K562 (cell line): ENCODE results near the gene MRPL2. TPM values are rescaled to one million over a fixed set of nuclear protein-coding genes. Genes with fewer than 3 reads are reported as not detected.

ENCODE experiments used
- ATAC-seq: fragments of 200-7000 bp; cut with Tn5 transposase; 3 replicates; pipeline ENCODE4 v1.9.1; 2020; ENCODE audit warnings: moderate library complexity
- BruUV-seq: library from RNA; stranded (reverse); fragments of 400-500 nt; replicated peaks from 2 replicates; lab custom pipeline; 2021; lab: Mats Ljungman, UMichigan
- CTCF ChIA-PET: fragments of 300-600 bp; formaldehyde crosslinking; extraction: SDS; loops from one replicate; lab custom pipeline; 2021; ENCODE audit warnings: low intra/inter-chr PET ratio; lab: Yijun Ruan, JAX
- POLR2A ChIA-PET: fragments of 300-600, 350-650 bp; sonication (Branson Sonifier 250); formaldehyde crosslinking; extraction: SDS; loops from one replicate; lab custom pipeline; 2021; ENCODE audit warnings: antibody characterized with exemption, inconsistent platforms; lab: Yijun Ruan, JAX
- DNase-seq, 4 experiments: peaks; one replicate each; pipeline versions ENCODE4 v3.0.0 to v3.0.0-alpha.2; 2011 to 2018; ENCODE audit warnings: low spot score in 3 of 4, mixed read lengths in 3 of 4; ENCODE audit errors: extremely low read depth in 1 of 4
- FAIRE-seq: peaks from 2 replicates; lab custom pipeline; 2011; peaks lifted over from hg19 to GRCh38; lab: Jason Lieb, UNC
- H2AFZ ChIP-seq: 2 replicates; pipeline ENCODE4 v1.6.0; 2011; ENCODE audit warnings: low read depth, low read length, control low read depth, inconsistent platforms
- H3K27ac ChIP-seq: fragments of 200-600 bp; 3 replicates; pipeline ENCODE4 v1.8.0; 2011; ENCODE audit warnings: low read depth, mild to moderate bottlenecking, control low read depth, inconsistent platforms, low read length, moderate library complexity, mixed read lengths; ENCODE audit errors: extremely low read depth
- H3K27me3 ChIP-seq, 2 experiments: fragments of 300-600 bp in 1 of 2; 2 replicates in 1 of 2; 3 replicates in 1 of 2; pipeline versions ENCODE4 v1.6.0 to v1.8.0; 2011; ENCODE audit warnings: inconsistent platforms in 2 of 2, low read length in 2 of 2, mild to moderate bottlenecking in 1 of 2, mixed read lengths in 1 of 2, moderate library complexity in 1 of 2; ENCODE audit not compliant: control insufficient read depth in 2 of 2, insufficient read depth in 2 of 2
- H3K36me3 ChIP-seq: fragments of 300-600 bp; 3 replicates; pipeline ENCODE4 v1.8.0; 2011; ENCODE audit warnings: mild to moderate bottlenecking, low read length, inconsistent platforms; ENCODE audit not compliant: control insufficient read depth, insufficient read depth
- H3K4me1 ChIP-seq, 2 experiments: fragments of 200-600 bp in 1 of 2; replicated peaks in 1 of 2; 2 replicates in 1 of 2; 3 replicates in 1 of 2; pipeline versions ENCODE4 v1.5.1 to v1.8.0; 2011; ENCODE audit warnings: inconsistent platforms in 2 of 2, low read length in 2 of 2, mild to moderate bottlenecking in 1 of 2, mixed read lengths in 1 of 2, moderate library complexity in 1 of 2; ENCODE audit not compliant: control insufficient read depth in 2 of 2, insufficient read depth in 2 of 2
- H3K4me2 ChIP-seq: 2 replicates; pipeline ENCODE4 v1.6.1; 2011; ENCODE audit warnings: low read length, control low read depth, inconsistent platforms, mixed read lengths; ENCODE audit not compliant: insufficient read depth
- H3K4me3 ChIP-seq: fragments of 200-600 bp; sonication (generic), shearing (Covaris generic); 2 replicates; pipeline ENCODE4 v1.5.1; 2016; ENCODE audit warnings: control low read depth, inconsistent platforms
- H3K79me2 ChIP-seq: fragments of 200-600 bp; 3 replicates; pipeline ENCODE4 v1.8.0; 2011; ENCODE audit warnings: low read length, inconsistent platforms; ENCODE audit not compliant: control insufficient read depth, insufficient read depth
- H3K9ac ChIP-seq, 2 experiments: 2 replicates each; pipeline versions ENCODE4 v1.6.0 to v1.6.1; 2011; ENCODE audit warnings: low read depth in 2 of 2, low read length in 2 of 2, control low read depth in 1 of 2, inconsistent platforms in 1 of 2, mild to moderate bottlenecking in 1 of 2, mixed read lengths in 1 of 2; ENCODE audit not compliant: insufficient read depth in 1 of 2
- H3K9me1 ChIP-seq: one replicate; pipeline ENCODE4 v1.6.0; 2011; ENCODE audit warnings: inconsistent platforms, mild to moderate bottlenecking, low read length, moderate library complexity; ENCODE audit not compliant: control insufficient read depth, insufficient read depth
- H3K9me3 ChIP-seq: replicated peaks from 2 replicates; pipeline ENCODE4 v1.5.1; 2011; ENCODE audit warnings: low read depth, low read length, inconsistent platforms; ENCODE audit not compliant: control insufficient read depth, insufficient read depth
- H4K20me1 ChIP-seq: replicated peaks from 2 replicates; pipeline ENCODE4 v1.6.1; 2011; ENCODE audit warnings: low read length, inconsistent platforms, mixed read lengths; ENCODE audit not compliant: control insufficient read depth, insufficient read depth
- ARHGAP35 ChIP-seq: fragments of 450-650 bp; IDR thresholded peaks from 2 replicates; pipeline ENCODE4 v1.6.1; 2018; ENCODE audit not compliant: partially characterized antibody
- HSF4 ChIP-seq: fragments of 250-450 bp; sonication (Bioruptor Pico); IDR thresholded peaks from 2 replicates; pipeline ENCODE4 v2.1.2; 2022; ENCODE audit warnings: mild to moderate bottlenecking, moderate library complexity, borderline replicate concordance
- PHF20 ChIP-seq: fragments of 450-650 bp; IDR thresholded peaks from 2 replicates; pipeline ENCODE4 v1.6.1; 2018; ENCODE audit not compliant: partially characterized antibody
- POLR2A ChIP-seq: fragments of 450-650 bp; conservative IDR thresholded peaks from 2 replicates; pipeline ENCODE4 v1.6.1; 2016
- POLR2G ChIP-seq: fragments of 200-400 bp; formaldehyde crosslinking; IDR thresholded peaks from 2 replicates; pipeline ENCODE4 v1.6.1; 2017; ENCODE audit warnings: low read depth, mild to moderate bottlenecking, antibody characterized with exemption, low read length, moderate library complexity
- RBFOX2 ChIP-seq: fragments of 200-400 bp; formaldehyde crosslinking; IDR thresholded peaks from 2 replicates; pipeline ENCODE4 v1.6.1; 2017; ENCODE audit warnings: low read depth, mild to moderate bottlenecking, low read length, moderate library complexity
- RBM17 ChIP-seq: fragments of 200-400 bp; formaldehyde crosslinking; IDR thresholded peaks from 2 replicates; pipeline ENCODE4 v1.6.1; 2017; ENCODE audit warnings: low read depth, mild to moderate bottlenecking, low read length, borderline replicate concordance
- SUPT5H ChIP-seq: fragments of 450-650 bp; IDR thresholded peaks from 2 replicates; pipeline ENCODE4 v1.6.1; 2016
- WGBS: fragments of 100-300 bp; shearing (Covaris generic); methylation state at CpG from one replicate; pipeline ENCODE4 v1.1.6; 2016; ENCODE audit warnings: low coverage, mixed read lengths; ENCODE audit not compliant: insufficient coverage; ENCODE audit errors: missing lambda C conversion rate; 5-methylcytosine and 5-hydroxymethylcytosine counted together
- in situ Hi-C: fragments of 300-500 bp; cut with MboI; formaldehyde crosslinking; loops from 4 replicates; pipeline ENCODE4 v1.15.0; 2018; ENCODE audit warnings: inconsistent platforms, mixed read lengths
- intact Hi-C: fragments of 100-400 bp; cut with micrococcal nuclease; formaldehyde crosslinking; loops from 2 replicates; pipeline ENCODE4 v1.14.2; 2022
- polyA plus RNA-seq, 8 experiments: library from polyadenylated mRNA; depleted of rRNA in 4 of 8; stranded (reverse) in 5 of 8; unstranded in 3 of 8; fragments of >200 nt; fragmentation: Nextera tagmentation in 2 of 8; fragmentation: Illumina TruSeq in 1 of 8; extraction: Ambion mirVana in 2 of 8; extraction: Trizol in 1 of 8; gene quantifications; 2 replicates each; pipeline versions ENCODE4 v1.2.1 to v1.2.3, GENCODE V29; 2011 to 2014; ENCODE audit warnings: inconsistent platforms in 1 of 8, missing spikeins in 1 of 8
- total RNA-seq, 7 experiments: library from RNA; depleted of rRNA in 6 of 7; stranded (reverse); fragments of >200 nt in 6 of 7; fragmentation: Illumina TruSeq in 2 of 7; extraction: Trizol in 2 of 7; gene quantifications; 2 replicates each; pipeline versions ENCODE4 v1.2.1 to v1.2.3, GENCODE V29; 2011 to 2021; ENCODE audit warnings: low replicate concordance in 1 of 7
- TF ChIP-seq, protein P1 (sequence below): sonication (generic); IDR thresholded peaks from 2 replicates; pipeline ENCODE4 v1.6.1; 2016
- TF ChIP-seq, protein P2 (sequence below): fragments of 250-450 bp; sonication (Bioruptor Pico); IDR thresholded peaks from 2 replicates; pipeline ENCODE4 v1.8.0; 2021; ENCODE audit warnings: mild to moderate bottlenecking, moderate library complexity
- TF ChIP-seq, protein P3 (sequence below): sonication (generic); formaldehyde crosslinking; IDR thresholded peaks from 2 replicates; pipeline ENCODE4 v1.8.0; 2023; ENCODE audit warnings: mild to moderate bottlenecking, missing genetic modification reagents

The MRPL2 gene
- total and polyA plus RNA-seq, 9 of the 15 experiments (the other 6 are each of a cell fraction or from before 2014, with no cell fraction given), result 63.1 to 262 (median 121) TPM

DNA sequence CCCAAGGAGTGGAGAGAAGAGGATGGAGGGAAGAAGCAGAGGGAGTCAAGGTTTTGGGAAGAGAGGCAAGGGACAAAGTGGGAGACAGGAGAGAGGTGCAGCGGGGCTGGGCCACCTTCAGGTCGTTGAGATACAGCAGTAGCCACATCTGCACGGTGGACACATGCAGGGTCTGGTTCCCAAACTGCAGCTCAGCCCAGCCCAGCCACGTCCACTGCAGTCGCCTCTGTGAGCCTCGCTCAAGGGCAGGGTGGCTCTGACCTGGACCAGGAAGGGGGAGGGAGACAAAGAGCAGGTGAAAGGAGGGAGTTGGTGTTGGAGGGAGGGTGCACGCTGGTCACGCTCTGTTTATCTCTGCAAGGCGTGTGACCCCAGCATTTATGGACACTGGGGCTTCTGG is 20.5 kb downstream of the MRPL2 start (continued):
- TF ChIP-seq, protein P1, sequence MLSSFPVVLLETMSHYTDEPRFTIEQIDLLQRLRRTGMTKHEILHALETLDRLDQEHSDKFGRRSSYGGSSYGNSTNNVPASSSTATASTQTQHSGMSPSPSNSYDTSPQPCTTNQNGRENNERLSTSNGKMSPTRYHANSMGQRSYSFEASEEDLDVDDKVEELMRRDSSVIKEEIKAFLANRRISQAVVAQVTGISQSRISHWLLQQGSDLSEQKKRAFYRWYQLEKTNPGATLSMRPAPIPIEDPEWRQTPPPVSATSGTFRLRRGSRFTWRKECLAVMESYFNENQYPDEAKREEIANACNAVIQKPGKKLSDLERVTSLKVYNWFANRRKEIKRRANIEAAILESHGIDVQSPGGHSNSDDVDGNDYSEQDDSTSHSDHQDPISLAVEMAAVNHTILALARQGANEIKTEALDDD, result no peak
- TF ChIP-seq ARHGAP35 (no peak), PHF20 (no peak), POLR2A (0 out of 2 replicates have a peak, but pooled peaks have one; percentile 40), RBFOX2 (0 out of 2 replicates have a peak, but pooled peaks have one; percentile 49), SUPT5H (0 out of 2 replicates have a peak, but pooled peaks have one; percentile 31), HSF4 (CRISPR knock-in tag) (no peak)

DNA sequence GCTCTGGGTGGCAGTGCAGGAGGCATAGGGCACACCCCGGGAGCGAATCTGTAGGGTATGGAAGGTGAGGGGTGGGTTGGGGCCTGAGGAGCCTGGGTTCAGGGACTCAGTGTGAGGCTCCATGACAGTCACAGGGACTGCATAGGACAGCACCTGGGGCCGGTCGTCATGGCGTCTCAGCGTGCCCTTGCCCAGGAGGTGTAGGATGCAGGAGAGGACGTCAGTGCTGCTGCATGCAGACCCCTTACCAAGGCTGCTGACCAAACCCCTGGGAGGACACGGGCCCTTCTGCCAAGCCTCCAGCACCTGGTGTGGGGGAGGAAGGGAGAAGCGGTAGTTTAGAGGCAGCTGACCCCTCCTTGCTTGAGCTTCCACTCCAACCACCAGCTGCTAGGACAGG is 21.5 kb downstream of the MRPL2 start:
- Histone ChIP-seq H2AFZ (no peak overlapping the region), H3K79me2 (no peaks in the 10 kb centered on the region), H3K9me3 (no peaks in the 10 kb centered on the region), H3K4me3 (no peak overlapping the region), H3K4me2 (no peak overlapping the region), H3K9me1 (peaks cover 6% of the 10 kb centered on the region), H3K27ac (no peak overlapping the region), H4K20me1 (no peaks in the 10 kb centered on the region; the same call in 1 of the 2 replicates), H3K4me1 (peaks cover 0 to 10% of the 10 kb centered on the region in 2 experiments; a peak in 3 of 5 replicates), H3K36me3 (peaks cover 75% of the 10 kb centered on the region), H3K27me3 (no peaks in the 10 kb centered on the region), H3K9ac (peak overlapping the region in 1 of 2 experiments; percentile 67; a peak in 2 of 4 replicates)
- CTCF ChIA-PET, result no interaction called here
- POLR2A ChIA-PET, result interaction anchor here (0.6 to 5.7 kb wide), 5 partner anchors 8 to 106 kb away, joined by 4 to 22 read pairs (median 6); partner anchors contain the start of genes CUL7 and RRP36
- 72% methylated on average over 9 of the region's 9 CpGs for WGBS
- DNase-seq (no peak), ATAC-seq (no peak), FAIRE-seq (no peak)
- in situ Hi-C loops (no loop called here), intact Hi-C loops (no loop called here)
- BruUV-seq, result no TSS peak
- TF ChIP-seq POLR2G (peak; percentile 50), RBFOX2 (peak; percentile 40; the same call in 1 of the 2 replicates), RBM17 (no peak)
- TF ChIP-seq, protein P2, sequence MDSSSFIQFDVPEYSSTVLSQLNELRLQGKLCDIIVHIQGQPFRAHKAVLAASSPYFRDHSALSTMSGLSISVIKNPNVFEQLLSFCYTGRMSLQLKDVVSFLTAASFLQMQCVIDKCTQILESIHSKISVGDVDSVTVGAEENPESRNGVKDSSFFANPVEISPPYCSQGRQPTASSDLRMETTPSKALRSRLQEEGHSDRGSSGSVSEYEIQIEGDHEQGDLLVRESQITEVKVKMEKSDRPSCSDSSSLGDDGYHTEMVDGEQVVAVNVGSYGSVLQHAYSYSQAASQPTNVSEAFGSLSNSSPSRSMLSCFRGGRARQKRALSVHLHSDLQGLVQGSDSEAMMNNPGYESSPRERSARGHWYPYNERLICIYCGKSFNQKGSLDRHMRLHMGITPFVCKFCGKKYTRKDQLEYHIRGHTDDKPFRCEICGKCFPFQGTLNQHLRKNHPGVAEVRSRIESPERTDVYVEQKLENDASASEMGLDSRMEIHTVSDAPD, result no peak
- TF ChIP-seq, protein P3, sequence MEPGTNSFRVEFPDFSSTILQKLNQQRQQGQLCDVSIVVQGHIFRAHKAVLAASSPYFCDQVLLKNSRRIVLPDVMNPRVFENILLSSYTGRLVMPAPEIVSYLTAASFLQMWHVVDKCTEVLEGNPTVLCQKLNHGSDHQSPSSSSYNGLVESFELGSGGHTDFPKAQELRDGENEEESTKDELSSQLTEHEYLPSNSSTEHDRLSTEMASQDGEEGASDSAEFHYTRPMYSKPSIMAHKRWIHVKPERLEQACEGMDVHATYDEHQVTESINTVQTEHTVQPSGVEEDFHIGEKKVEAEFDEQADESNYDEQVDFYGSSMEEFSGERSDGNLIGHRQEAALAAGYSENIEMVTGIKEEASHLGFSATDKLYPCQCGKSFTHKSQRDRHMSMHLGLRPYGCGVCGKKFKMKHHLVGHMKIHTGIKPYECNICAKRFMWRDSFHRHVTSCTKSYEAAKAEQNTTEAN (CRISPR knock-in tag), result no peak
